RWPE2 (cell line): ENCODE results near the gene ANKS1B.

ENCODE experiments used
- ATAC-seq: fragments of 200-7000 bp; cut with Tn5 transposase; 3 replicates; pipeline ENCODE4 v1.9.1; 2021; ENCODE audit warnings: low read depth
- DNase-seq: peaks from one replicate; pipeline ENCODE4 v3.0.0-alpha.2; 2020; ENCODE audit warnings: low spot score
- H3K27ac ChIP-seq: fragments of 450-650 bp; 2 replicates; pipeline ENCODE4 v1.5.1; 2017; ENCODE audit warnings: mild to moderate bottlenecking; ENCODE audit not compliant: poor library complexity, severe bottlenecking
- H3K27me3 ChIP-seq: fragments of 250-450 bp; sonication (Bioruptor Pico); 2 replicates; pipeline ENCODE4 v1.5.1; 2021; ENCODE audit warnings: mild to moderate bottlenecking, moderate library complexity; ENCODE audit not compliant: insufficient read depth, poor library complexity, severe bottlenecking
- H3K36me3 ChIP-seq: fragments of 250-450 bp; sonication (Bioruptor Pico); 2 replicates; pipeline ENCODE4 v1.5.1; 2020; ENCODE audit warnings: low read depth, mild to moderate bottlenecking, moderate library complexity
- H3K4me1 ChIP-seq: fragments of 250-450 bp; sonication (Bioruptor Pico); 2 replicates; pipeline ENCODE4 v1.5.1; 2021; ENCODE audit warnings: mild to moderate bottlenecking, moderate library complexity; ENCODE audit not compliant: insufficient read depth, poor library complexity, severe bottlenecking
- H3K4me3 ChIP-seq: fragments of 250-450 bp; sonication (Bioruptor Pico); 2 replicates; pipeline ENCODE4 v1.5.1; 2021; ENCODE audit warnings: mild to moderate bottlenecking, moderate library complexity; ENCODE audit not compliant: severe bottlenecking
- H3K9me3 ChIP-seq: fragments of 250-450 bp; sonication (Bioruptor Pico); 2 replicates; pipeline ENCODE4 v1.5.1; 2021; ENCODE audit warnings: mild to moderate bottlenecking, moderate library complexity; ENCODE audit not compliant: severe bottlenecking
- TF ChIP-seq, protein P1 (sequence below): fragments of 450-650 bp; IDR thresholded peaks from one replicate; pipeline ENCODE4 v1.5.1; 2017; ENCODE audit warnings: mild to moderate bottlenecking, moderate library complexity; ENCODE audit not compliant: poor library complexity, severe bottlenecking

The ANKS1B gene

GRCh38 chr12:99140017-99140720, 844.6 kb downstream of the ANKS1B start:
- DNase-seq (no peak), ATAC-seq (no peak)
- no peak overlapping the region for H3K4me3 ChIP-seq
- H3K27ac ChIP-seq, result no peak overlapping the region
- TF ChIP-seq, protein P1, sequence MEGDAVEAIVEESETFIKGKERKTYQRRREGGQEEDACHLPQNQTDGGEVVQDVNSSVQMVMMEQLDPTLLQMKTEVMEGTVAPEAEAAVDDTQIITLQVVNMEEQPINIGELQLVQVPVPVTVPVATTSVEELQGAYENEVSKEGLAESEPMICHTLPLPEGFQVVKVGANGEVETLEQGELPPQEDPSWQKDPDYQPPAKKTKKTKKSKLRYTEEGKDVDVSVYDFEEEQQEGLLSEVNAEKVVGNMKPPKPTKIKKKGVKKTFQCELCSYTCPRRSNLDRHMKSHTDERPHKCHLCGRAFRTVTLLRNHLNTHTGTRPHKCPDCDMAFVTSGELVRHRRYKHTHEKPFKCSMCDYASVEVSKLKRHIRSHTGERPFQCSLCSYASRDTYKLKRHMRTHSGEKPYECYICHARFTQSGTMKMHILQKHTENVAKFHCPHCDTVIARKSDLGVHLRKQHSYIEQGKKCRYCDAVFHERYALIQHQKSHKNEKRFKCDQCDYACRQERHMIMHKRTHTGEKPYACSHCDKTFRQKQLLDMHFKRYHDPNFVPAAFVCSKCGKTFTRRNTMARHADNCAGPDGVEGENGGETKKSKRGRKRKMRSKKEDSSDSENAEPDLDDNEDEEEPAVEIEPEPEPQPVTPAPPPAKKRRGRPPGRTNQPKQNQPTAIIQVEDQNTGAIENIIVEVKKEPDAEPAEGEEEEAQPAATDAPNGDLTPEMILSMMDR, result no peak
- no peaks in the 10 kb centered on the region for H3K27me3 ChIP-seq
- H3K9me3 ChIP-seq, result no peaks in the 10 kb centered on the region
- H3K36me3 ChIP-seq, result no peaks in the 10 kb centered on the region
- H3K4me1 ChIP-seq, result no peaks in the 10 kb centered on the region

DNA sequence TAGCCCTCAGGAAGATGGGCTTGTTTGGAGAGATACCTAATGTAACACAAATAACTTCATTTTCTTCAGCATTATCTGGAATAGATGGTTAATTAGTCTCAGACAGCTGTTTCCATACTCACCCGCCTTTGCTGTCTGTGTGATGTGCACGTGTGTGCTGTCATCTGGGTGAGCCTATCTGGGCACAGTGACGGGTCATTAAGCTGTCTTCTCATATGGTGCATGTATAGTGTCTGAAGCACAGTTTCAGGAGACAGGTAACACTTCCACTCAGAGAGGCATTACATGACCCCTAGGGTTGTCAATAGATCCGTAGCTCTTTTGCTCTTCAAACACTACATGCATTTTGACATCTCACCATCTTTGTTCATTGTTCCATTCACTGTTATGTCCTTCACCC, 846.3 kb downstream of the ANKS1B start:
- Histone ChIP-seq H3K9me3 (no peaks in the 10 kb centered on the region), H3K27me3 (no peaks in the 10 kb centered on the region), H3K4me1 (no peaks in the 10 kb centered on the region), H3K36me3 (no peaks in the 10 kb centered on the region), H3K4me3 (no peak overlapping the region), H3K27ac (no peak overlapping the region)
- ATAC-seq (no peak), DNase-seq (no peak)
- TF ChIP-seq, protein P1, result no peak

DNA sequence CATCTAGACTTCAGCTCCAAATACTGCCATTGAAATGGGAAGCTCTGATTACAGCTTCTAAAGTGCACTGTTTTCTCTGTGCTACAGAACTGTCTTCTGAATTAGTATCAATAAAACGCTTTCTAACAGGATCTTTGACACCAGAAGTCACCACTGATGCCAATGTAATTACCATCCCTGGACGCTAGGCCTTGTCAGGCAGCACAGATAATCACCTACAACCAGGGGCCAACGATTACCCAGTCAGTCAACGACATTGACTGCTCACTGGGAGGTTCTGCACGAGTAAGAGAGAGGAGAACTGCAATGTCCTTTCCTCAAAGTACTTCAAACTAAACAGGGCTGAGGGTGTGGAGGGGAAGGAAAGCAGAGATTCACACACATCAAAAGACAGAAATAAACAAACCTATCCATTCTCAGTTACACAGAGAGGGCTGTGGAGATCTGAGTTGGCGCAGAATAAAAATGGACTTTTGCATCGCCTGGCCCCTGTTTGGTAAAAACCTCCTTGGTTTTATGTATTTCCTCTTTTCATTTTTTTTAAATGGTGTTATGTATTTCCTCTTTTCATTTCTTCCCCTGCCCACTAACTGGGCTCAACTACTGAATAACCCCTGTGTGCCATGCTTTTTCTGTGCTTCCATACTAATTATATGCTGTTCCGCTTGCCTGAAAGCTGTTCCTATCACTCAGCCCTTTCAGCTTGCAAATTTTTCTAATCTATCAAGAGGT, 847.4 kb downstream of the ANKS1B start:
- Histone ChIP-seq H3K4me3 (no peak overlapping the region), H3K27me3 (no peaks in the 10 kb centered on the region), H3K4me1 (no peaks in the 10 kb centered on the region), H3K36me3 (no peaks in the 10 kb centered on the region), H3K9me3 (no peaks in the 10 kb centered on the region), H3K27ac (no peak overlapping the region)
- no peak for DNase-seq
- TF ChIP-seq, protein P1, result no peak
- no peak for ATAC-seq

DNA sequence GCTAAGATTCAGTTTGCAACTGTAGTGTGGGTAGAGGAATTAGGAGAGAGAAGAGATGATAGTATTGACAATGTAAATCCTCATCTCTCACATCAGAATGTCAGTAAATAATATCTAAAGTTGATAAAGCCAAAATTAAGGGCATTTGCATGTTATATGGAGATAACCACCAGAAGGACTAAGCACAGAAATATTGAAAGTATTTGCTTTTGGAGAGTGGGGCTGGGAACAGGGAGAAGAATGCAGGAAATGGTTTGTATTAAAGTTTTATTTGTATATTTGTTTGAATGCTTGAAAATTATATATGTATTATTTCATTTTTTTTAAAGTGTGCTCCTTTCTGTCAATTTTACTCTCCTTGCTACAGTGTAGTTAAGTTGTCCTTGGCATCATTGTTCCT, 848.2 kb downstream of the ANKS1B start:
- Histone ChIP-seq H3K27ac (no peak overlapping the region), H3K9me3 (no peaks in the 10 kb centered on the region), H3K4me1 (no peaks in the 10 kb centered on the region), H3K4me3 (no peak overlapping the region), H3K27me3 (no peaks in the 10 kb centered on the region), H3K36me3 (no peaks in the 10 kb centered on the region)
- DNase-seq, result no peak
- TF ChIP-seq, protein P1, result no peak
- ATAC-seq, result no peak

DNA sequence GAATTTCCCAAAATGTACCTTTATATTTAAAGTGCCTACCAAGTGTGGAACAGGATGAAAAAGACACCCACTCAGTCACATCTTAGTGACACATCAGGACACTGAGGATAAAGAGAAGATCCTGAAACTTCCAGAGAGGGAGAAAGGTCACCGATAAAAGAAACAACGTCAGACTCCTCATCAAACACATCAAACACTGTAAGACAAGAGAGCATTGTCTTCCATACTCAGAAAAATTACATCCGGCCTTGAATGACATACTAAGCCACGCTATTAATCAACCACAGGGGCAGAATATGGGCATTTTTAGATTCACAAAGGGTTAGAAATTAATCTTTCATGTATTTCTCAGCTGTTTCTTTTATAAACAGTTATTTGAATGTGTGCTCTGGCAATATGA, 849.4 kb downstream of the ANKS1B start:
- H3K4me1 ChIP-seq, result no peaks in the 10 kb centered on the region
- no peaks in the 10 kb centered on the region for H3K9me3 ChIP-seq
- ATAC-seq (no peak), DNase-seq (no peak)
- no peak overlapping the region for H3K27ac ChIP-seq
- H3K27me3 ChIP-seq, result no peaks in the 10 kb centered on the region
- no peak overlapping the region for H3K4me3 ChIP-seq
- H3K36me3 ChIP-seq, result no peaks in the 10 kb centered on the region
- TF ChIP-seq, protein P1, result no peak
